ENCODE measurements around the gene GMCL1.
"Not testable (repeated sequence)": the region's sequence is repeated elsewhere in the genome, so short reads cannot be mapped to it uniquely, and the experiment has no call there.

The GMCL1 gene

DNA sequence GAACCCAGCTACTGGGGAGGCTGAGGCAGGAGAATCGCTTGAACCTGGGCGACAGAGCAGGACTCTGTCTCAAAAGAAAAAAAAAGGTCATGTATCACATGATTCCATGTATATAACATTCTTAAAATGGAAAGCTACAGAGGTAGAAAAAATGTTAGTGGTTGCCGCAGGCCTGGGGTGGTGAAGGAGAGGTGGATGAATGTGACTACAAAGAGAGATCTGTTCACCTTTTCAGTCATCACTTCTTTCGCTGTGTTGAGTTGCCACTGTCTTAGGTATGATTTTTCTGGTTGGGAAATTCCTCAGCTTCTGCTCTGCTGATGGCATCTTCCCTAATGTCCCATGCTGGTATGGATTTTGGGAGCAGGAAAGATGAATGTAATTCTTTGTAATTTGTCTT lies 59.0 kb downstream of the GMCL1 start:
- Histone ChIP-seq H3K9me3 (no peaks in the 10 kb centered on the region), H3K27me3 (no peaks in the 10 kb centered on the region), H3K4me1 (ENCODE audit: control insufficient read depth in 1 of 2, insufficient read depth in 1 of 2, low read depth in 1 of 2, low read length in 1 of 2) (peaks cover 2% of the 10 kb centered on the region in 2 experiments), H3K4me3 (ENCODE audit: low read depth in 1 of 2, low read length in 1 of 2) (no peak overlapping the region), H3K36me3 (no peaks in the 10 kb centered on the region), H3K27ac (no peak overlapping the region)
- TF ChIP-seq, protein P1, sequence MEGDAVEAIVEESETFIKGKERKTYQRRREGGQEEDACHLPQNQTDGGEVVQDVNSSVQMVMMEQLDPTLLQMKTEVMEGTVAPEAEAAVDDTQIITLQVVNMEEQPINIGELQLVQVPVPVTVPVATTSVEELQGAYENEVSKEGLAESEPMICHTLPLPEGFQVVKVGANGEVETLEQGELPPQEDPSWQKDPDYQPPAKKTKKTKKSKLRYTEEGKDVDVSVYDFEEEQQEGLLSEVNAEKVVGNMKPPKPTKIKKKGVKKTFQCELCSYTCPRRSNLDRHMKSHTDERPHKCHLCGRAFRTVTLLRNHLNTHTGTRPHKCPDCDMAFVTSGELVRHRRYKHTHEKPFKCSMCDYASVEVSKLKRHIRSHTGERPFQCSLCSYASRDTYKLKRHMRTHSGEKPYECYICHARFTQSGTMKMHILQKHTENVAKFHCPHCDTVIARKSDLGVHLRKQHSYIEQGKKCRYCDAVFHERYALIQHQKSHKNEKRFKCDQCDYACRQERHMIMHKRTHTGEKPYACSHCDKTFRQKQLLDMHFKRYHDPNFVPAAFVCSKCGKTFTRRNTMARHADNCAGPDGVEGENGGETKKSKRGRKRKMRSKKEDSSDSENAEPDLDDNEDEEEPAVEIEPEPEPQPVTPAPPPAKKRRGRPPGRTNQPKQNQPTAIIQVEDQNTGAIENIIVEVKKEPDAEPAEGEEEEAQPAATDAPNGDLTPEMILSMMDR (IDR thresholded peaks at IDR 0.05): no peak

DNA sequence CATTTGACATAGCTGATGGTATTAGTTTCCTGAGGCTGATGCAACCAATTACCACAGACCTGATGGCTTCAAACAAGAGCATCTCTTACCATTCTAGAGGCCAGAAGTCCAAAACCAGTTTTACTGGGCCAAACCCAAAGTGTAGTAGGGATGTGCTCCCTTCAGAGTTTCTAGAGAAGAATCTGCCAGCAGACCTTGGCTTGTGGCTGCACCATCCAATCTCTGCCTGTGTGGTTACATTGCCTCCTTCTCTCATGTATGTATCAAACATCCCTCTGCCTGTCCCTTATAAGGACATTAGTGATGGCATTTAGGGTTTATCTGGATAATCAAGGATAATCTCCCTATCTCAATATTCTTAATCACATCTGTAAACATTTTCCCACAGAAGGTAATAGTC lies 59.8 kb downstream of the GMCL1 start:
- Histone ChIP-seq H3K27ac (no peak overlapping the region), H3K27me3 (no peaks in the 10 kb centered on the region), H3K4me3 (ENCODE audit: low read depth in 1 of 2, low read length in 1 of 2) (no peak overlapping the region), H3K36me3 (no peaks in the 10 kb centered on the region), H3K4me1 (ENCODE audit: control insufficient read depth in 1 of 2, insufficient read depth in 1 of 2, low read depth in 1 of 2, low read length in 1 of 2) (peaks cover 6 to 9% of the 10 kb centered on the region in 2 experiments), H3K9me3 (no peaks in the 10 kb centered on the region)
- TF ChIP-seq, protein P1 (IDR thresholded peaks at IDR 0.05): no peak

DNA sequence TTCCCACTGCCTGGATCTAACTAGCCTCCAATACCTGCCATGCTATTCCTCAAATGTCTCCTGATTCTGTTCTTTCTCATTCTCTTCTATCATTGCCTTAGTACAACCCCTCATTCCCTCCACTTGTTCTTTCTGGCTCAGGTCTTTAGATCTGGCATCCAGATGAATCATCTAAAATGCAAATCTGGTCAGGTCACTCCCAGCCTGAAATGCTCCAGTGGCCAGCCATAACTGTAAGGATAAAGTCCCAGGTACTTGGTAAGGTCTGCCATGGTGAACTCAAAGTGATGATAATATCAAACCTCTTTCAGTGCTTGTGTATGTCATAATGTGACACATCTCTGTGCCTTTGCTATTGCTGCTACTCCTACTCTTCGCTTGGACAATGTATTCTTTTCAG lies 61.4 kb downstream of the GMCL1 start:
- no peaks in the 10 kb centered on the region for H3K27me3 ChIP-seq
- H3K36me3 ChIP-seq: no peaks in the 10 kb centered on the region
- TF ChIP-seq, protein P1 (IDR thresholded peaks at IDR 0.05): no peak
- no peak overlapping the region for H3K27ac ChIP-seq
- H3K4me3 ChIP-seq (ENCODE audit: low read depth in 1 of 2, low read length in 1 of 2): no peak overlapping the region
- H3K4me1 ChIP-seq (ENCODE audit: control insufficient read depth in 1 of 2, insufficient read depth in 1 of 2, low read depth in 1 of 2, low read length in 1 of 2): peaks cover 13 to 19% of the 10 kb centered on the region in 2 experiments
- no peaks in the 10 kb centered on the region for H3K9me3 ChIP-seq

DNA sequence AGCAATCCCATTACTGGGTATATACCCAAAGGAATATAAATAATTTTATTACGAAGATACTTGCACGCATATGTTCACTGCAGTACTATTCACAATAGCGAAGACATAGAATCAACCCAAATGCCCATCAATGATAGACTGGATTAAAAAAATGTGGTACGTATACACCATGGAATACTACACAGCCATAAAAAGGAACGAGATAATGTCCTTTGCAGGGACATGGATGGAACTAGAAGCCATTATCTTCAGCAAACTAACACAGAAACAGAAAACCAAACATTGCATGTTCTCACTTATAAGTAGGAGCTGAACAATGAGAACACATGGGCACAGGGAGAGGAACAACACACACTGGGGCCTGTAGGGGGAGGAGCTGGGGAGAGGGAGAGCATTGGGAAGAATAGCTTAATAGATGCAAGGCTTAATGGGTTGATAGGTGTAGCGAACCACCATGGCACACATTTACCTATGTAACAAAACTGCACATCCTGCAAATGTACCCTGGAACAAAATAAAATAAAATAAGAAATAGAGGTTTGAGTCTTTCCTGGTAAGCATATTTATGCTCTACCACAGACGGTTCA lies 63.5 kb downstream of the GMCL1 start:
- Histone ChIP-seq H3K36me3 (peaks cover 13% of the 10 kb centered on the region), H3K4me1 (ENCODE audit: control insufficient read depth in 1 of 2, insufficient read depth in 1 of 2, low read depth in 1 of 2, low read length in 1 of 2) (peaks cover 13 to 19% of the 10 kb centered on the region in 2 experiments)
- H3K9me3 ChIP-seq; H3K4me3 ChIP-seq (ENCODE audit: low read depth in 1 of 2, low read length in 1 of 2); H3K27ac ChIP-seq; H3K27me3 ChIP-seq: not testable (repeated sequence)

DNA sequence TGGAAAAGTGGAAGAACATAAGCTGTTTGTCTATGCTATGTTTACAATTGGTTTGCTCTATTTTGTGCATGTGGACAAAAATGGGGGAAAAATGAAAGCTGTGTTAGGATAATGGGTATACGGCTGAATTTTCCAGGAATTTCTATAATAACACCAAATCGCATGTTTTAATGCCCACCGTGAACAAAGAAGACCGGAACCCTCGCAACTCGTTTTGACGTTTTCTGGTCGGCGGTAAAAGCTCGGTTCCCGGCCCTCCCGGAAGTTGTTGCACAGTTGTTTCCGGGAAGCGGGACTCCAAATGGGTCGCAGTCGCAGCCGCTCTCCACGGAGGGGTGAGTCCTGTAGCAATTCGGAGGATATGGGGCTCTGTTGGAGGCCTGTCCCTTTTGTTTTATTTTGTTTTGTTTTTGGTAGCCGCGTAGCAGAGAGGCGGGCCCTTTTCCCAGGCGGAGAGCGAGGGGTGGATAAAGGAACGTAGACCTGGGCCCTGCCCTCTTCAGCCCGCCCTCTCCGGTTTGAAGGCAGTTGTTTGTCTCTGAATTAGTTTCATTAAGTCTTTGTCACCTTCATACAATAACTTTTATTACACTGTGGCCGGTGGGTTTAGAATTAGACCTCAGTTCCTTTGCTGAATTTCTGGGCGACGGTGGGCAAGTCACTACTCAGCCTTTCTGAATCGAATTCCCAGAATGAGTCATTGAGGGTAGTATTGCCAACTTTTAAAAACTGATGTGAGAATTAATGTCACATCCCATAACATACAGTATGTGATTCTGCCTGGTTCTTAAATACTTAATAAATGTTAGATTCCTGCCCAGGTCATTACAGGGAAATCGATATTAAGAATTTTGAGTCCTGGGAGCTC lies 64.5 kb downstream of the GMCL1 start, which contains the start of gene SNRNP27:
TSS of gene SNRNP27 (plus strand) at position 273 of the 868 bp plus-strand sequence. CDS start at position 302, 29 bp downstream.
- H3K27ac ChIP-seq: peak within 1 kb of the TSS; percentile 72
- TF ChIP-seq, protein P1 (IDR thresholded peaks at IDR 0.05): no peak
- no peaks in the 10 kb centered on the region for H3K9me3 ChIP-seq
- peaks cover 13 to 19% of the 10 kb centered on the region in 2 experiments for H3K4me1 ChIP-seq (ENCODE audit: control insufficient read depth in 1 of 2, insufficient read depth in 1 of 2, low read depth in 1 of 2, low read length in 1 of 2)
- no peaks in the 10 kb centered on the region for H3K27me3 ChIP-seq
- H3K36me3 ChIP-seq: peaks cover 16% of the 10 kb centered on the region
- peak within 1 kb of the TSS; percentile 76 to 80 for H3K4me3 ChIP-seq (ENCODE audit: low read depth in 1 of 2, low read length in 1 of 2)

DNA sequence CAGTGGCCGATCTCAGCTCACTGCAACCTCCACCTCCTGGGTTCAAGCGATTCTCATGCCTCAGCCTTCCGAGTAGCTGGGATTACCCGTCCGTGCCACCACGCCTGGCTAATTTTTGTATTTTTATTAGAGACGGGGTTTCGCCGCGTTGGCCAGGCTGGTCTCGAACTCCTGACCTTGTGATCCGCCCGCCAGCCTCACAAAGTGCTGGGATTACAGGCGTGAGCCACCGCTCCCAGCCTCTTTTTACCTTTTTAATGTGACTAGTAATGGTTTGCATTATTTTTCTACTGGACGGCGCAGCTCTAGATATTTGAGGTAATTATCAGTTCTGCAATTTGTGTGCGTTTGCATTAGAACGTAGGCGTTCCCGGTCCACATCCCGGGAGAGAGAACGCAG lies 65.3 kb downstream of the GMCL1 start:
- Histone ChIP-seq H3K4me3 (ENCODE audit: low read depth in 1 of 2, low read length in 1 of 2) (peak overlapping the region; percentile 76 to 80), H3K36me3 (peaks cover 16% of the 10 kb centered on the region), H3K27ac (peak overlapping the region; percentile 72), H3K4me1 (ENCODE audit: control insufficient read depth in 1 of 2, insufficient read depth in 1 of 2, low read depth in 1 of 2, low read length in 1 of 2) (peaks cover 13 to 19% of the 10 kb centered on the region in 2 experiments)
- not testable (repeated sequence) for H3K27me3 ChIP-seq, H3K9me3 ChIP-seq

All from neutrophil (primary cell).